ENCODE measurements around the gene ARHGEF11. TPM values are rescaled to one million over a fixed set of nuclear protein-coding genes. Genes with fewer than 3 reads are reported as not detected.

The ARHGEF11 gene
- polyA plus RNA-seq, 1 experiment, result 14.8 TPM

- no peak for DNase-seq (ENCODE audit: low read depth, low spot score)
- Histone ChIP-seq H3K9me3 (ENCODE audit: control insufficient read depth, insufficient read depth, low read length) (peaks cover 9% of the 10 kb centered on the region), H3K27ac (ENCODE audit: low read depth, low read length) (no peak overlapping the region), H3K27me3 (ENCODE audit: control insufficient read depth, insufficient read depth, low read length) (no peaks in the 10 kb centered on the region), H3K4me3 (ENCODE audit: low read depth, low read length) (no peak overlapping the region)
- POLR2A ChIA-PET, result no interaction called here
- no peak for TF ChIP-seq CTCF (IDR thresholded peaks at IDR 0.05; ENCODE audit: low read depth, low read length)
- CTCF ChIA-PET, result interaction anchor here (0.7 to 1.3 kb wide), 3 partner anchors 8 to 29 kb away, joined by 3 to 6 read pairs (median 4); no protein-coding TSS in a partner anchor
Measured at GRCh38 chr1:156908541-156908940, 137.0 kb downstream of the ARHGEF11 start.

GRCh38 chr1:156906206-156906906, 139.2 kb downstream of the ARHGEF11 start:
- no peaks in the 10 kb centered on the region for H3K27me3 ChIP-seq (ENCODE audit: control insufficient read depth, insufficient read depth, low read length)
- TF ChIP-seq CTCF (IDR thresholded peaks at IDR 0.05; ENCODE audit: low read depth, low read length), result no peak
- ChIA-PET POLR2A (no interaction called here), CTCF (no interaction called here)
- DNase-seq (ENCODE audit: low read depth, low spot score), result no peak
- no peak overlapping the region for H3K27ac ChIP-seq (ENCODE audit: low read depth, low read length)
- no peak overlapping the region for H3K4me3 ChIP-seq (ENCODE audit: low read depth, low read length)
- H3K9me3 ChIP-seq (ENCODE audit: control insufficient read depth, insufficient read depth, low read length), result peaks cover 9% of the 10 kb centered on the region

GRCh38 chr1:156905651-156906050, 139.9 kb downstream of the ARHGEF11 start:
- Histone ChIP-seq H3K27ac (ENCODE audit: low read depth, low read length) (no peak overlapping the region), H3K9me3 (ENCODE audit: control insufficient read depth, insufficient read depth, low read length) (peaks cover 9% of the 10 kb centered on the region), H3K27me3 (ENCODE audit: control insufficient read depth, insufficient read depth, low read length) (no peaks in the 10 kb centered on the region), H3K4me3 (ENCODE audit: low read depth, low read length) (no peak overlapping the region)
- no peak for DNase-seq (ENCODE audit: low read depth, low spot score)
- CTCF ChIA-PET, result no interaction called here
- POLR2A ChIA-PET, result no interaction called here
- TF ChIP-seq CTCF (IDR thresholded peaks at IDR 0.05; ENCODE audit: low read depth, low read length), result no peak

GRCh38 chr1:156905176-156905575, 140.4 kb downstream of the ARHGEF11 start:
- no peak overlapping the region for H3K27ac ChIP-seq (ENCODE audit: low read depth, low read length)
- peaks cover 9% of the 10 kb centered on the region for H3K9me3 ChIP-seq (ENCODE audit: control insufficient read depth, insufficient read depth, low read length)
- ChIA-PET CTCF (no interaction called here), POLR2A (no interaction called here)
- H3K27me3 ChIP-seq (ENCODE audit: control insufficient read depth, insufficient read depth, low read length), result no peaks in the 10 kb centered on the region
- no peak overlapping the region for H3K4me3 ChIP-seq (ENCODE audit: low read depth, low read length)
- DNase-seq (ENCODE audit: low read depth, low spot score), result no peak
- TF ChIP-seq CTCF (IDR thresholded peaks at IDR 0.05; ENCODE audit: low read depth, low read length), result no peak

GRCh38 chr1:156904187-156904959, 141.2 kb downstream of the ARHGEF11 start:
- Histone ChIP-seq H3K9me3 (ENCODE audit: control insufficient read depth, insufficient read depth, low read length) (peaks cover 9% of the 10 kb centered on the region), H3K27ac (ENCODE audit: low read depth, low read length) (no peak overlapping the region), H3K27me3 (ENCODE audit: control insufficient read depth, insufficient read depth, low read length) (no peaks in the 10 kb centered on the region), H3K4me3 (ENCODE audit: low read depth, low read length) (no peak overlapping the region)
- DNase-seq (ENCODE audit: low read depth, low spot score), result no peak
- ChIA-PET CTCF (no interaction called here), POLR2A (no interaction called here)
- TF ChIP-seq CTCF (IDR thresholded peaks at IDR 0.05; ENCODE audit: low read depth, low read length), result no peak
